ENCODE results near the gene MAGI1. TPM values are rescaled to one million over a fixed set of nuclear protein-coding genes. Genes with fewer than 3 reads are reported as not detected.

The MAGI1 gene
- total RNA-seq, 2 donors from 2014 or later, result 38.6 to 45.1 TPM

DNA sequence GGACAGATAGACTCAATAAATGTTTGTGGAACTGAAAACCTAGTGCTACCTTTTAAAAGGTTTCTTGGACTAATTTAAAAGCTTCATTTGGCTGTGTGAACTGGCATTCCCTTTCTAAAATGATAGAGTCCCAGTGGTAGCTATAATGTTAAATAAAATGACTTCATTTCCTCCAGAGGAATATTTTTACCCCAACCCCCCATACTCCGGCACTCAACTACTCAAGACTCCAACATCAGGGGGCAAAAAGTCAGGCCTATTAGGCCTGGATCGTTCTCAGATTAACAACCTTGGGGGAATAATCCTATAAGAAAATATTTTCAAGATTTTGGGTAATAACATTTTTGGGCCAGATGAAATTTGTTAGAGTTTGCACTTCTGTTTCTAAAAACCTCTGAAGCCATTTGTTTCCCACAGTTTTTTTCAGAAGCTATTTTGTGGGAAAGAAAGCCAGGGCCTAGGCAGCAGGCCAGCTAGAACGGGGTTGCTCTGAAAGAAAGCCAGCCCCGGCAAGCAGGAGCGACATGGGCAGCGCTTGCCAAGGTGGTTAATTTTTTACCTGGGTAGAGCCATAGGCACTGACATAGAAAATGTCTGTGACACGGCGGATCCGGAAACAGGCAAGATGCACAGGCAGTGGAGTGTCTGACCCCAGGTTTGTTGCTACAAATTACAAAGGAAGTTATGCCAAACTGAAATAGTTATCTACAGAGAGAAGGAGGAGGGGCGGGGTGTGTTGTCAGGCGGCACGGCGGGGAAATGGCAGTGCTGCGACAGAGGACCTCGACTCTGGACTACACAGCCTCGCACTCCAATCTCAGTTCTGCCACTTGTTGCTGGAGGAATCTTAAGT is 84.6 kb downstream of the MAGI1 start:
- H3K27ac ChIP-seq (ENCODE audit: low read depth, low read length), result peak overlapping the region; percentile 50
- peak overlapping the region; percentile 68 for H3K4me3 ChIP-seq (ENCODE audit: low read length)
- H3K27me3 ChIP-seq (ENCODE audit: control insufficient read depth, insufficient read depth, low read length, poor library complexity, severe bottlenecking), result no peaks in the 10 kb centered on the region
- Mint-ChIP-seq H3K4me1 (peaks cover 57% of the 10 kb centered on the region), H3K4me3 (peak overlapping the region; percentile 29), H3K27me3 (ENCODE audit: insufficient read depth) (no peaks in the 10 kb centered on the region), H3K27ac (peak overlapping the region; percentile 97), H3K36me3 (ENCODE audit: low read depth) (no peaks in the 10 kb centered on the region), H3K9me3 (no peaks in the 10 kb centered on the region)
- peak; percentile 54 for DNase-seq
- TF ChIP-seq, protein P1, sequence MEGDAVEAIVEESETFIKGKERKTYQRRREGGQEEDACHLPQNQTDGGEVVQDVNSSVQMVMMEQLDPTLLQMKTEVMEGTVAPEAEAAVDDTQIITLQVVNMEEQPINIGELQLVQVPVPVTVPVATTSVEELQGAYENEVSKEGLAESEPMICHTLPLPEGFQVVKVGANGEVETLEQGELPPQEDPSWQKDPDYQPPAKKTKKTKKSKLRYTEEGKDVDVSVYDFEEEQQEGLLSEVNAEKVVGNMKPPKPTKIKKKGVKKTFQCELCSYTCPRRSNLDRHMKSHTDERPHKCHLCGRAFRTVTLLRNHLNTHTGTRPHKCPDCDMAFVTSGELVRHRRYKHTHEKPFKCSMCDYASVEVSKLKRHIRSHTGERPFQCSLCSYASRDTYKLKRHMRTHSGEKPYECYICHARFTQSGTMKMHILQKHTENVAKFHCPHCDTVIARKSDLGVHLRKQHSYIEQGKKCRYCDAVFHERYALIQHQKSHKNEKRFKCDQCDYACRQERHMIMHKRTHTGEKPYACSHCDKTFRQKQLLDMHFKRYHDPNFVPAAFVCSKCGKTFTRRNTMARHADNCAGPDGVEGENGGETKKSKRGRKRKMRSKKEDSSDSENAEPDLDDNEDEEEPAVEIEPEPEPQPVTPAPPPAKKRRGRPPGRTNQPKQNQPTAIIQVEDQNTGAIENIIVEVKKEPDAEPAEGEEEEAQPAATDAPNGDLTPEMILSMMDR (conservative IDR thresholded peaks at IDR 0.05), result no peak
- no peaks in the 10 kb centered on the region for H3K9me3 ChIP-seq (ENCODE audit: control insufficient read depth, low read length)
- H3K4me1 ChIP-seq (ENCODE audit: control insufficient read depth, insufficient read depth, low read length), result peaks cover 24% of the 10 kb centered on the region
- 84 to 87% methylated on average over 11 to 16 of the region's 16 CpGs for WGBS, 2 experiments (ENCODE audit: insufficient coverage in 1 of 2, insufficient read length in 1 of 2)
- H3K36me3 ChIP-seq (ENCODE audit: control insufficient read depth, insufficient read depth, low read length), result no peaks in the 10 kb centered on the region
- peak overlapping the region; percentile 46 for H3K9ac ChIP-seq (ENCODE audit: extremely low read depth, low read length, poor library complexity, severe bottlenecking)

DNA sequence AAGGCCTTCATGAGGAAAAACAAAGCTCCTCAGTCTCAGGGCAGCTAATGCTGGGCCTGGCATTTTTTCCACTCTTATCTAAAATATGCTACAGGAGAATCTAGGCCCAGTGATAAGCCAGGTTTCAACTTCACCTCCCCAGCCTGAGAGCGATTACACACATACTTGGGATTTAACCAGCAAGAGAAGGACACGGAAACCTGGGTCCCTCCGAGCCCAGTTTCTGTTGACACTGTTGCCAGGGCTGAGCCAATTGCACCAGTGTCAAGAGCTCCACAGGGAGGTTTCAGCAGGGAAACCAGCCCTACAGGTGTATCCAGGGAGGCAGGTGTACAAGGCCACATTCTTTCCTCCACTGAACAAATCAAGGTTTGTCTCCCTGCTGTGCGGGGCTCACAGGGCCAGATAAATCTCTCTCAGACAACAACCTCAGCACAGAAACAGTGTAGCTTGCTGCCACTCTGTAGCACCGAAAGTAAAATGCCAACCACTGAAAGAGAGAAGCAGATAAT is 85.4 kb downstream of the MAGI1 start:
- H3K4me3 Mint-ChIP-seq, result peak overlapping the region; percentile 29
- peak overlapping the region; percentile 68 for H3K4me3 ChIP-seq (ENCODE audit: low read length)
- peak overlapping the region; percentile 97 for H3K27ac Mint-ChIP-seq
- H3K9me3 Mint-ChIP-seq, result no peaks in the 10 kb centered on the region
- TF ChIP-seq, protein P1 (conservative IDR thresholded peaks at IDR 0.05), result peak; percentile 16
- DNase-seq, result peak; percentile 93
- peaks cover 24% of the 10 kb centered on the region for H3K4me1 ChIP-seq (ENCODE audit: control insufficient read depth, insufficient read depth, low read length)
- peaks cover 62% of the 10 kb centered on the region for H3K4me1 Mint-ChIP-seq
- no peaks in the 10 kb centered on the region for H3K27me3 ChIP-seq (ENCODE audit: control insufficient read depth, insufficient read depth, low read length, poor library complexity, severe bottlenecking)
- WGBS, 2 experiments (ENCODE audit: insufficient coverage in 1 of 2, insufficient read length in 1 of 2), result 63 to 72% methylated on average over 3 to 5 of the region's 5 CpGs
- no peaks in the 10 kb centered on the region for H3K9me3 ChIP-seq (ENCODE audit: control insufficient read depth, low read length)
- peak overlapping the region; percentile 50 for H3K27ac ChIP-seq (ENCODE audit: low read depth, low read length)
- H3K36me3 ChIP-seq (ENCODE audit: control insufficient read depth, insufficient read depth, low read length), result no peaks in the 10 kb centered on the region
- peak overlapping the region; percentile 48 for H3K9ac ChIP-seq (ENCODE audit: extremely low read depth, low read length, poor library complexity, severe bottlenecking)
- H3K36me3 Mint-ChIP-seq (ENCODE audit: low read depth), result no peaks in the 10 kb centered on the region
- H3K27me3 Mint-ChIP-seq (ENCODE audit: insufficient read depth), result no peaks in the 10 kb centered on the region

DNA sequence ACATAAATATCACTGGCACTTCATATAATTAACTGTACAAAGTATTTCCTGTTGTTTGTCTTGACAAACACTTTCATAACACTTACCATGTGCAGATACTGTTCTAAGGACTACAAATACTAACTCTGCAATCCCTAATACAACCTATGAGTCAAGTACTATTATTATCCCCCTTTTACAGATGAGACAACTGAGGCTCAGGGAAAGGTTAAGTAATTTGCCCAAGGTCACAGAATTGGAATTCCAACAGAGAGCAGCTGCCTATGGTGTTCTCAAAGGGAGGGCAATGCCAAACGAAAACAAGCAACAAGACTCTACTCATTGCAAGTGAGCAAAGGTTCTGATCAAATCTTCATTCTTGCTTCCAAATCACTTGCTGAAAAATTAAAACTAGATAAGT is 85.9 kb downstream of the MAGI1 start:
- 80 to 100% methylated on average over 1 of the region's 1 CpG for WGBS, 2 experiments (ENCODE audit: insufficient coverage in 1 of 2, insufficient read length in 1 of 2)
- Mint-ChIP-seq H3K27me3 (ENCODE audit: insufficient read depth) (no peaks in the 10 kb centered on the region), H3K4me1 (peaks cover 63% of the 10 kb centered on the region), H3K4me3 (peak overlapping the region; percentile 29), H3K27ac (peak overlapping the region; percentile 97), H3K9me3 (no peaks in the 10 kb centered on the region), H3K36me3 (ENCODE audit: low read depth) (no peaks in the 10 kb centered on the region)
- TF ChIP-seq, protein P1 (conservative IDR thresholded peaks at IDR 0.05), result no peak
- peak overlapping the region; percentile 32 for H3K27ac ChIP-seq (ENCODE audit: low read depth, low read length)
- H3K9me3 ChIP-seq (ENCODE audit: control insufficient read depth, low read length), result no peaks in the 10 kb centered on the region
- peak overlapping the region; percentile 48 for H3K9ac ChIP-seq (ENCODE audit: extremely low read depth, low read length, poor library complexity, severe bottlenecking)
- no peaks in the 10 kb centered on the region for H3K36me3 ChIP-seq (ENCODE audit: control insufficient read depth, insufficient read depth, low read length)
- H3K27me3 ChIP-seq (ENCODE audit: control insufficient read depth, insufficient read depth, low read length, poor library complexity, severe bottlenecking), result no peaks in the 10 kb centered on the region
- H3K4me1 ChIP-seq (ENCODE audit: control insufficient read depth, insufficient read depth, low read length), result peaks cover 24% of the 10 kb centered on the region
- DNase-seq, result no peak
- H3K4me3 ChIP-seq (ENCODE audit: low read length), result no peak overlapping the region
